Stimulated activated naive CD4-positive, alpha-beta T cell treated with Interleukin-2 at 50 U/mL for 16 hours (primary cell): Measurements from ENCODE around the gene ZFYVE9.
A peak's percentile ranks its signal among the peaks of the same experiment; 100 is the strongest.
"Not testable (repeated sequence)": the region's sequence is repeated elsewhere in the genome, so short reads cannot be mapped to it uniquely, and the experiment has no call there.

Source experiments
- DNase-seq: peaks from one replicate; lab custom pipeline; 2025; lab: John Stamatoyannopoulos, UW

Gene ZFYVE9

DNA sequence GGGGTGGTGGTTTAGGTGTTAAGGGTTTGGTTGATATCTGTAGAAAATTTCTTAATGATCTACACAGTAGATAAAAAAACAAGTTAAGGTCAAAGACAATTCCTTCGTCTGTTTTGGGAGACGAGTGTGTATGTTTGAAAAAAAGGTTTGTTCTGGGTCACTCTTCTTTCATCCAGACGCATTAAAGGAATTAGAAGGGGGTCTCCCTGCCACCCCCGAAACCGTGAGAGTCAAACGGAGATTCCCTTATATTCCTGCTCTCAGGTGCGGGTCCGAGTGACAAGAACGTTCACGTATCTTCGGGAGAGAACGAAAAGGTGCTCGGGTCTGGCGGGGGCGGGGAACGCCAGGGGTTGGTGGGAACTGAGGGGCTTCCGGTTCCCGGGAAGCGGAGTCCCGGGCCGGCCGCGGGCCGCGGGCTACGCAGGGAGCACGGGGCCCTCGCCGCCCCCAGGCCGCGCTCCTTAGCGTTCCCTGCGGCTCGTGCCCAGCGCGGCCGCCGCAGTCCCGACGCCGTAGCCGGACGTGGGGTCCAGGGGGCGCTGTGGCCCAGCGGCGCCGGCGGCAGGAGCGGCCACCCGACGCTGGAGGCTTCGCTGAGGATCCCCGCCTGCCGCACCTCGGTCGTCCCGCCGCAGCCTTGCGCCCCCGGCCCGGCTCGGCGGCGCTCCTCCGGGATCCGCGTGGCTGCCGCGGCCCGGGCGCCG lies at the start of gene ZFYVE9:
TSS of gene ZFYVE9 (plus strand) at position 577 of the 707 bp plus-strand sequence. CDS start 91,118 bp downstream, outside the sequence.
- peak; percentile 53 for DNase-seq

GRCh38 chr1:52094300-52094699 lies 47.6 kb upstream of the ZFYVE9 start:
- not testable (repeated sequence) for DNase-seq

- no peak for DNase-seq
Measured at GRCh38 chr1:52096216-52096615, 45.7 kb upstream of the ZFYVE9 start.

DNA sequence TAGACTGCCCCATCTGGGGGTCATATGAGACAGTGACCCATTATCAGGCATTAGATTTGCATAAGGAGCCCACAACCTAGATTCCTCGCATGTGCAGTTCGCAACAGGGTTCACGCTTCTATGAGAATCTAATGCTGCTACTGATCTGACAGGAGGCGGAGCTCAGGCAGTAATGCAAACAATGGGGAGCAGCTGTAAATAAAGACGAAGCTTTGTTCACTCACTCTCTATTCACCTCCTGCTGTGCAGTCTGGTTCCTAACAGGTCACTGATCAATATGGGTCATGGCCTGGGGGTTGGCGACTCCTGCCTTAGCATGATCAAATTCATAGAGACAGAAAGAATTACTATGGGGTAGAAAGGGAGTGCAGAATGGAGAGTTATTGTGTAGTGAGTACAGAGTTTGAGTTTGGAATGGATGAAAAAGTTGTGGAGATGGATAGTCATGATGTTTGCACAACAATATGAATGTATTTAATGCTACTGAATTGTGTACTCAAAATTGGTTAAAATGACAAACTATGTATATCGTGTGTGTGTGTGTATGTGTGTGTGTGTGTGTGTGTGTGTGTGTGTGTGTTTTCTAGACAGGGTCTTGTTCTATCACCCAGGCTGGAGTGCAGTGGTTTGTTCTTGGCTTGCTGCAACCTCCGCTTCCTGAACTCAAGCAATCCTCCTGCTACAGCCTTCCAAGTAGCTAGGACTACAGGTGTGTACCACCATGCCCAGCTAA lies 43.6 kb upstream of the ZFYVE9 start:
- no peak for DNase-seq

DNA sequence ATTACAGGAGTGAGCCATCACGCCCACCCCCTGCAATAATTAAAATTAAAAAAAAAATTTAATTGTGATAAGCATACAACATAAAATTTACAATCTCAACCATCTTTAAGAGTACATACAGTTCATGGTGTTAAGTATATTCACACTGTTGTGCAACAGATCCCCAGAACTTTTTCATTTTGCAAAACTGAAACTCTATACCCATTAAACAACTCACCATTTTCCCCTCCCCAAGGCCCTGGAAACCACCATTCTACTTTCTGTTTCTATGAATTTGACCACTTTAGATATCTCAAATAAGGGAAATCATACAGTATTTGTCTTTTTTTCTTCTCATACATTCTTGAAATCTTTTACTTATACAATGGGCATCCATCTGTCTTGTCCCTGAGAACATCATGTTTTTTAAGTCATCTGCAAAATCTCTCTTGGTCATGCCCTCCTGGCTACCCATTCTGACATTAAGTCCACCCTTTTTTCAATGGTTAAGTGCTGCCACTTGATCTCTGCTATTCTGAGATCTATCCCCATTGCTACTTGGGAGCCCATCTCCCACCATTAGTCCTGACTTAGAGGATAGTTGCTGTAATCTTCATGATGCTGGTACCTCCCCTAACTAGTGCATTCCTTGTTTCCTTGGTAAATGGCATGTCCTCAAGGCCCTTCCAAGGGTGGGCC lies 39.4 kb upstream of the ZFYVE9 start:
- no peak for DNase-seq

DNA sequence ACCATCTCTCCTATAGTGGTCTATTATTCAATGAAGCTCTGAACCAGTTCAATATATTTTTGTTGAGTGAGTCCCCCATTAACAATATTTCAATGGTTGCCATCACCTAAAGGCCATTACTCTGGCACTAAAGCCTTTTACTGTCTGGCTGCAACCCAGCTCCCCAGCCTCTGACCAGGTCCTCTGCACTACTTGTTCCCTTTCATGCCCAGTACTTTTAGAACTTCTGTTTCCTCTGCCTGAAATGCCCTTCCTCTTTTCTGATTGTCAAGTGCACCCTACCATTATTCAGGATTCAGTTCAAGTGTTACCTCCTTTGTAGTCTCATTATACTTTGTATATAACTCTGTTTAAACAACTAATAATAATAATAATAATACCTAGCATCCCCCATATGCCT lies 30.4 kb upstream of the ZFYVE9 start:
- DNase-seq, result no peak

GRCh38 chr1:52112489-52112888 lies 29.4 kb upstream of the ZFYVE9 start:
- DNase-seq, result no peak

DNA sequence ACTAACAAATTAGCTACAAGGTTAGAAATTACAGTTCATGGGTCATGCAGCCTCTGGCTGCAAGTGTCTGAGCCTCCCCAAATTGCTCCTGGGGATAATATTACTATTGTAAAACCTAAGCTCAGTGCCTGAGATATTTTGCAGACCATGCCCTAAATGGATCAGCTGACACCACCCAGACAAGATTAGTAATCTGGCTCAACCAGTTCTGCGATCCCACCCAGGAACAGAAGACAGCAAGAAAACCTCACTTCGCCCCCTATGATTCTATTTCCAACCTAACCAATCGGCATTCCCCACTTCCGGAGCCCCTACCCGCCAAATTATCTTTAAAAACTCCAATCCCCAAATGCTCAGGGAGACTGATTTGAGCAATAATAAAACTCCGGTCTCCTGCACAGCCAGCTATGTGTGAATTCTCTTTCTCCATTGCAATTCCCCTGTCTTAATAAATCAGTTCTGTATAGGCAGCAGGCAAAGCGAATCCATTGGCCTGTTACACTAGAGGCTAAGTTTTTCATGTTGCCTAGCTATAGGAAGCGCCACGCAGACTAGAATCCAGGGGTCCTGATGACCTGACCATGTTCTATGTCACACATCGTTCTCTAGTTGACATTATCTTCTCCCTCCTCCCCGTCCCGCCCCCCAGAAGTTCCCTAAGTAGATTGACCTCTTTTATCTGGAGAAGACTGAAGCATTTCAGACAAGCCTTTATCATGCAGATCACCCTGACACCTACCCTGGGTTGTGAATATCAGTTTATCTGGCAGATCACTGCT lies 22.4 kb upstream of the ZFYVE9 start:
- DNase-seq, result no peak

DNA sequence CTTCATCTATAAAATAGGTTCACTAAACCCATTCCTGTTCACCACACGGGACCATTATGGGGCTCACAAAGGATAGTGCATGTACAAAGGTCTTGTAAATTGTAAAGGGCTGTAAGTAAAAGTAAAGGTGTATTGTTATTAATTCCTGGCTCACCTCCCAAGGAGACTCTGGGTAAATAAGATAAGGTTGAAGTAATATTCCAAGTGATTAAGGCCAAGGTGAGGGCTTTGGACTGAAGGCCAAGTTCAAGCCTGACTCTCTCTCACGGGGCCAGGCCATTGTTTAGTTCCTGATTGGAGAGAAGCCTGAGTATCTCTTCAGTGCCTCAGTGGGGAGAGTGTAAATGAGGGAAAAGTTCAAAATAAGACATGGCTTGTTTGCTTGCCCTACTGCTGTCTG lies 19.5 kb upstream of the ZFYVE9 start:
- no peak for DNase-seq

DNA sequence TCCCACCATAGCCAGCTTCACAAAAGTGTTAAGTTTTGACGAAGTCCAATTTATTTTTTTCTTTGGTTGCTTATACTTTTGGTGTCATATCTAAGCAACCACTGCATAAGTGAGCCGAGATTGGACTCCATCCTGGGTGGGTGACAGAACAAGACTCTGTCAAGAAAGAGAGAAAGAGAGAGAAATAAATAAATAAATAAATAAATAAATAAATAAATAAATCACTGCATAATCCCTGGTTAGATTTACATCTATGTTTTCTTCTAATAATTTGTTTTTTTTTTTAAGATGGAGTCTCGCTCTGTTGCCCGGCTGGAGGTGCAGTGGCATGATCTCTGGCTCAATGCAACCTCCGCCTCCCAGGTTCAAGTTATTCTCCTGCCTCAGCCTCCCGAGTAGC lies 18.3 kb upstream of the ZFYVE9 start:
- no peak for DNase-seq

- DNase-seq, result no peak
Measured at GRCh38 chr1:52125736-52126359, 16.0 kb upstream of the ZFYVE9 start.

DNA sequence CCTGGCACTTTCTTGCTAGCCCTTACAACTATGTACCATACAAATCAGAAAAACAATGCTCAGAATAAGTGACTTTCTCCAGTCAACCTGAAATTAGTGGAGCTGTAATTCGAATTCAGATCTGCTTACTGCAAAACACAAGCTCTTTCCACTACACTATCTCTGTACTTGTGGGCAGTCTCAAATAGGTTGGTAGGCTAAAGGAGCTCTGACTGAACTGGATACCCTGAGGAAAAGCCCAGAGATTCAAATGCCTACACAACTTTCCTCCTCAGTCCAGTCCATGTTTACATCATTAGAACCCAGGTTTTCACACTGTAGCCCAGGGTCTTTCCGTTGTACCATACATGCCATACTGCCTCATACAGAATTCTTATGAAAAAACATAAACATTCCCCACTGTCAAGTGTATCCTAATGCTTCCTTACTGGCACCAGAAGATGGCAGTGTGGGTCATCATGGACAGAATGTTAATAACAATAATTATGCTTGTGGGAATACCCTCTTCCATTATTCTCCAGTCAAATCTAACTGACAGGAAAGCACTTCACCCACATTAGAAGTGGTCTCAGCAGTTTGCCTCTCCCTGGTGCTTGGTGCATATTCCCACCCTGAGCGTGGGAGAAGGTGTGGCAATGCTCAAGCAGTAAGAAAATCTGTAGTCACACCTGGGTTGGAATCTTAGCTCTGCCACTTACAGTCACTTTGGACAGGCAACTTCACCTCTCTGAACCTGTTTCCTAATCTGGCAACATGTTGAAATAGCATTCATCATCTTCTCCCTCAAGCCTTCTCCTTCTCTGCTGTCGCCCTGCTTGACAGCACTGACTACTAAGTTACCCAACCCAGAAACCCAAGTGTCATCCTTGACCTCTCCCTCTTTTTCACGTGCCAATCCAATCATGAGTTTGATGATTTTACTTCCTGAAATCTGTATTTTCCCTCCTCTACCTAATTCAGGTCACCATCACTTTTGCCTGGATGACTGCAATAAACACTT lies 14.4 kb upstream of the ZFYVE9 start:
- DNase-seq, result no peak

DNA sequence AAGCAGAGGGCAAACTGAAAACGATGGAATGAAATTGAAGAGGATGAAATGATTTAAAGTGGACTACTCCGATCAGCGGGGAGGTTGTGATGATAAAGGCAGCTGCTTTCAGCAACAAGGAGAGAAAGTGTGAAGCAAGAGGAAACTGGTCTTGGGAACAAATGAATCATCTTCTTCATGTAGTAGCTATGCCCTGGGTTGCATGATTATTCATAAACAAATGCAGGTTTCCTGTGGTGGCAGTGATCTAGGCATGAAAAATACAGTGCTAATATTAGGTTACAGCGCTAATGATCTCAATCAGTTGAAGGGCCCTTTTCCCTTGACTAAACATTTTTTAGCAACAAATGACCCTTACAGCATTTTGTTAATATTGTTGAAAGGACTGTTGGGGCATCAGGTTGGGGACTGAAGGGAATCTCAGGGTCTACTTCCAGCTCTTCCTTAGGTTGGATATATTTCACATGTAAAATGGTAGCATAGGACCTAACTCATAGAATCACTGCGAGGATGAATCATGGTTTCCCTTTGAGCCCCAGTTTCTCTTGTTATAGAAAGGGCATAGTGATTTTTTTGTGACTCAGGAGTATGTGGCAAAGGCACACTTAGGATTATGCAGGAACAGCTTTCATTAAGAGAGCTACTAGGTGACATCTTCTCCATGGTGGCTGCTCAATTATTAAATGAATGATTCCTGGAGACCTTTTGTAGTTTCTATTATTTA lies 1.9 kb upstream of the ZFYVE9 start:
- peak; percentile 12 for DNase-seq

GRCh38 chr1:52140633-52141512 lies 1.0 kb upstream of the ZFYVE9 start:
- no peak for DNase-seq

DNA sequence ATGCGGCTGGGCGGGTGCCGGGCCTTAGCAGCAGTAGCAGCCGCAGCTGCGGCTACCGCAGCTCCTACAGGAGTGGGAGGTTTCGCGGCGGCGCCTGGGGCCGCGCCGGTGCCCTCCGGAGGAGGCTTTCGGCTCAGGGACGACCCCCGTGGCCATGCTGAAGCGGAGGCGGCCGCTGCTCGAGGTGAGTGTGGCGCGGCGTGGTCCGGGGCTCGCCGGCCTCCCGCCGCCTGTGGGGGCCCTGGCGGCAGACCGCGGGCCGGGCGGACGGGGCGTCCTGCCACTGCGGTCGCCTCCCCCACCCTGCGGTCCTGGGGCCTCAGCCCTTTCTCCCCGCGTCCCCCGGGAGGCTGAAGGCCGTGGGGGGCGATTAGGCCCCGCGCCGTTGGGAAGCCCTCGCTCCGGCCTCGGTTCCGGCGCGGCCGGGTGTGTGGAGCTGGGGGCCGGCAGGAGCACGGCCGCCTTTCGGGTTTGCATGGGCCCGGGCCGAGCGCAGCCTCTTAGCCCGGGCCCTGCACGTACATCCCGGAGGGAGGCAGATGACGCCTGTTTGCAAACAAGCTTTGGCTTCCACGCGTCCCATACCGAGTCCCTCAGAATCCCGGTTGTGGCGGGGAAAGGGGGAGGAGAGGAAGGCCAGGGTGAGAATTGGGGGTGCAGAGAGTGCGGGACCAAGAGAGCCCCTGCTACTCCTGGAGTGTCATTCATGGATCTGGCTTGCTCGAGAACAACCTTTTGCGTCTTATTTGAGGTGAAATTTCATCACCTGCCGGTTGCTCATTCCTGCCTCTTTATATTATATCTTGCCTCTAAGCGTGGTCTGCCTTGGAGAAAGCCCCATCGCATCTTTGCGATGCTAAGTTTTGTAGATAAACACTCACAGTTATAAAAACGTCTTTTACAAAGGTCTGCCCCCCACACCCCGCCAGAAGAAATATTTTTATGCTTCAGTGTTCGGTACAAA lies 613 bp downstream of the ZFYVE9 start:
- peak; percentile 38 for DNase-seq

- no peak for DNase-seq
Measured at GRCh38 chr1:52145137-52145536, 3.2 kb downstream of the ZFYVE9 start.

GRCh38 chr1:52150445-52150844 lies 8.6 kb downstream of the ZFYVE9 start:
- not testable (repeated sequence) for DNase-seq

DNA sequence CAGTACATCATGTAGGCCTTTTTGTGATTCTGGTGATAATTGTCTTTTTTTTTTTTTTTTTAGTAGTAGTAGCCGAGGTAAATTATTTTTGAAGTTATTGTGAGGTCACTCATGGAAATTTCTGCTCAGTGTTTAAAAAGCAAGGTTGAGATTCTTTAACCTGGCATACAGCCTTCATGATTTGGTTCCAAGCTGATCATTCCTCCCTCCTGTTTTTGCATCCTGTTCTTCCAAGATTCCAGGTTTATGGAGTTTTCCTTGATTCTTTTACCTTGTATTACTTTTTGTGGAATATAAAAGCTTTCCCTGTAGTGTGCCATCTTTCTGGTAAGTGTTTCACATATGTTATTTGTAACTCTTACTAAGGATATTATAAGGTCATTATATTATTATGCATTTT lies 9.1 kb downstream of the ZFYVE9 start:
- no peak for DNase-seq
